Measurements from ENCODE around the gene M6PR. TPM values are rescaled to one million over a fixed set of nuclear protein-coding genes. Genes with fewer than 3 reads are reported as not detected.

The M6PR gene
- total and polyA plus RNA-seq, 10 of the 15 experiments (the other 5 are each of a cell fraction or from before 2014, with no cell fraction given) = 65.4 to 209 (median 139) TPM

- Histone ChIP-seq H3K27me3 (replicated peaks in 1 of 2; ENCODE audit: control insufficient read depth in 2 of 2, insufficient read depth in 2 of 2, low read length in 1 of 2) (no peaks in the 10 kb centered on the region), H3K27ac (ENCODE audit: control insufficient read depth, insufficient read depth) (no peak overlapping the region), H3K9ac (ENCODE audit: control insufficient read depth, insufficient read depth, low read length) (no peak overlapping the region), H3K9me3 (replicated peaks; ENCODE audit: control insufficient read depth, insufficient read depth, low read length) (peaks cover 7% of the 10 kb centered on the region; the same call in 2 of the 3 replicates), H3K4me3 (no peak overlapping the region), H3K4me1 (ENCODE audit: control insufficient read depth, insufficient read depth, low read length) (no peaks in the 10 kb centered on the region), H4K20me1 (ENCODE audit: control insufficient read depth, insufficient read depth) (no peaks in the 10 kb centered on the region), H3K36me3 (ENCODE audit: control insufficient read depth in 2 of 2, insufficient read depth in 2 of 2, low read length in 1 of 2) (no peaks in the 10 kb centered on the region), H3K79me2 (ENCODE audit: control insufficient read depth, insufficient read depth, low read length) (no peaks in the 10 kb centered on the region), H2AFZ (ENCODE audit: control insufficient read depth, low read depth, low read length) (no peak overlapping the region), H3K4me2 (ENCODE audit: control insufficient read depth, insufficient read depth) (no peak overlapping the region)
- ChIA-PET RAD21 (ENCODE audit: unreplicated experiment) (no interaction called here), SMC1A (ENCODE audit: uncharacterized antibody, unreplicated experiment) (no interaction called here), CTCF (no interaction called here), POLR2A (no interaction called here)
- no peak for DNase-seq (ENCODE audit: low read depth, low spot score)
- in situ Hi-C loops (cut with MboI) = no loop called here
- FAIRE-seq = no peak
- WGBS (ENCODE audit: insufficient coverage, insufficient replicate concordance, low lambda C conversion rate, missing lambda C conversion rate) = 81% methylated on average over 1 of the region's 1 CpG
- TF ChIP-seq SMAD1 (IDR thresholded peaks at IDR 0.05; ENCODE audit: low read depth, partially characterized antibody) (no peak), NFIC (IDR thresholded peaks at IDR 0.05; ENCODE audit: low read depth, low read length) (no peak), HCFC1 (IDR thresholded peaks at IDR 0.05; ENCODE audit: low read length) (no peak), HDGF (IDR thresholded peaks at IDR 0.05) (no peak), NFYA (IDR thresholded peaks at IDR 0.05; ENCODE audit: borderline replicate concordance, low read depth, low read length) (no peak), RELA (IDR thresholded peaks at IDR 0.05; ENCODE audit: borderline replicate concordance, partially characterized antibody) (no peak), BCL11A (IDR thresholded peaks at IDR 0.05; ENCODE audit: low read depth, low read length) (no peak), NFYB (IDR thresholded peaks at IDR 0.05; ENCODE audit: insufficient read depth, low read depth, low read length) (no peak), RCOR1 (conservative IDR thresholded peaks at IDR 0.05; ENCODE audit: low read depth, low read length) (no peak), MTA2 (IDR thresholded peaks at IDR 0.05; ENCODE audit: low read depth) (no peak), REST (IDR thresholded peaks at IDR 0.05; ENCODE audit: low read depth, low read length) (no peak)
- TF ChIP-seq, protein P1, sequence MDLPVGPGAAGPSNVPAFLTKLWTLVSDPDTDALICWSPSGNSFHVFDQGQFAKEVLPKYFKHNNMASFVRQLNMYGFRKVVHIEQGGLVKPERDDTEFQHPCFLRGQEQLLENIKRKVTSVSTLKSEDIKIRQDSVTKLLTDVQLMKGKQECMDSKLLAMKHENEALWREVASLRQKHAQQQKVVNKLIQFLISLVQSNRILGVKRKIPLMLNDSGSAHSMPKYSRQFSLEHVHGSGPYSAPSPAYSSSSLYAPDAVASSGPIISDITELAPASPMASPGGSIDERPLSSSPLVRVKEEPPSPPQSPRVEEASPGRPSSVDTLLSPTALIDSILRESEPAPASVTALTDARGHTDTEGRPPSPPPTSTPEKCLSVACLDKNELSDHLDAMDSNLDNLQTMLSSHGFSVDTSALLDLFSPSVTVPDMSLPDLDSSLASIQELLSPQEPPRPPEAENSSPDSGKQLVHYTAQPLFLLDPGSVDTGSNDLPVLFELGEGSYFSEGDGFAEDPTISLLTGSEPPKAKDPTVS (IDR thresholded peaks at IDR 0.05; ENCODE audit: low read depth, low read length) = no peak
- no peak for ATAC-seq
- intact Hi-C loops (cut with micrococcal nuclease; ENCODE audit: unreplicated experiment) = no loop called here
- no TSS peak for BruUV-seq (replicated peaks)
These were observed 21.0 kb upstream of the M6PR start for GRCh38 chr12:8970432-8970831.

All from GM12878 (cell line).